Measurements from ENCODE around the gene MRPS24.

The MRPS24 gene

GRCh38 chr7:43871064-43871463 lies 1.7 kb upstream of the MRPS24 start:
- TF ChIP-seq ZC3H10 (CRISPR knock-in tag; IDR thresholded peaks at IDR 0.05), result no peak
- no peak for ATAC-seq

- ATAC-seq, result no peak
- TF ChIP-seq ZFP30 (CRISPR knock-in tag; IDR thresholded peaks at IDR 0.05), result no peak
- TF ChIP-seq PPARA (CRISPR knock-in tag; IDR thresholded peaks at IDR 0.05; ENCODE audit: borderline replicate concordance), result no peak
- TF ChIP-seq ISL1 (CRISPR knock-in tag; IDR thresholded peaks at IDR 0.05), result no peak
- no peak for TF ChIP-seq ARNTL (CRISPR knock-in tag; IDR thresholded peaks at IDR 0.05; ENCODE audit: borderline replicate concordance, low read depth)
- no peak for TF ChIP-seq PATZ1 (CRISPR knock-in tag; IDR thresholded peaks at IDR 0.05; ENCODE audit: borderline replicate concordance)
- TF ChIP-seq CSRNP3 (CRISPR knock-in tag; IDR thresholded peaks at IDR 0.05), result no peak
- no peak for TF ChIP-seq ZNF8 (CRISPR knock-in tag; IDR thresholded peaks at IDR 0.05)
- TF ChIP-seq TCF4 (CRISPR knock-in tag; IDR thresholded peaks at IDR 0.05; ENCODE audit: borderline replicate concordance), result no peak
- TF ChIP-seq ZC3H10 (CRISPR knock-in tag; IDR thresholded peaks at IDR 0.05), result no peak
- TF ChIP-seq TSHZ2 (CRISPR knock-in tag; IDR thresholded peaks at IDR 0.05), result no peak
- no peak for TF ChIP-seq ZFP3 (CRISPR knock-in tag; IDR thresholded peaks at IDR 0.05)
- no peak for TF ChIP-seq ESRRG (CRISPR knock-in tag; IDR thresholded peaks at IDR 0.05)
- TF ChIP-seq CREB5 (CRISPR knock-in tag; IDR thresholded peaks at IDR 0.05; ENCODE audit: low read depth), result no peak
- no peak for TF ChIP-seq ZNF565 (CRISPR knock-in tag; conservative IDR thresholded peaks at IDR 0.05; ENCODE audit: low read depth)
- TF ChIP-seq BACH2 (CRISPR knock-in tag; IDR thresholded peaks at IDR 0.05; ENCODE audit: borderline replicate concordance), result no peak
- no peak for TF ChIP-seq CSDC2 (CRISPR knock-in tag; IDR thresholded peaks at IDR 0.05)
- TF ChIP-seq ZNF70 (CRISPR knock-in tag; IDR thresholded peaks at IDR 0.05), result no peak
- TF ChIP-seq TOX (CRISPR knock-in tag; IDR thresholded peaks at IDR 0.05; ENCODE audit: borderline replicate concordance), result no peak
- TF ChIP-seq SNAI2 (CRISPR knock-in tag; IDR thresholded peaks at IDR 0.05), result no peak
Measured at GRCh38 chr7:43870316-43870715, 999 bp upstream of the MRPS24 start.

GRCh38 chr7:43869867-43870240 lies 537 bp upstream of the MRPS24 start:
- ATAC-seq, result peak; percentile 23
- TF ChIP-seq CREB5 (CRISPR knock-in tag; IDR thresholded peaks at IDR 0.05; ENCODE audit: low read depth) (no peak), CSRNP3 (CRISPR knock-in tag; IDR thresholded peaks at IDR 0.05) (no peak), ZNF565 (CRISPR knock-in tag; conservative IDR thresholded peaks at IDR 0.05; ENCODE audit: low read depth) (no peak)

GRCh38 chr7:43868681-43869005 lies 674 bp downstream of the MRPS24 start:
- ATAC-seq, result no peak; the same call in 2 of the 3 replicates
- TF ChIP-seq ESRRG (CRISPR knock-in tag; IDR thresholded peaks at IDR 0.05) (no peak), ZNF565 (CRISPR knock-in tag; conservative IDR thresholded peaks at IDR 0.05; ENCODE audit: low read depth) (no peak), ZFP3 (CRISPR knock-in tag; IDR thresholded peaks at IDR 0.05) (no peak), TOX (CRISPR knock-in tag; IDR thresholded peaks at IDR 0.05; ENCODE audit: borderline replicate concordance) (no peak), ARNTL (CRISPR knock-in tag; IDR thresholded peaks at IDR 0.05; ENCODE audit: borderline replicate concordance, low read depth) (no peak), ZNF70 (CRISPR knock-in tag; IDR thresholded peaks at IDR 0.05) (no peak), GLIS3 (CRISPR knock-in tag; IDR thresholded peaks at IDR 0.05) (no peak), POU6F1 (CRISPR knock-in tag; IDR thresholded peaks at IDR 0.05; ENCODE audit: borderline replicate concordance, low read depth) (no peak), CSRNP3 (CRISPR knock-in tag; IDR thresholded peaks at IDR 0.05) (no peak), PPARA (CRISPR knock-in tag; IDR thresholded peaks at IDR 0.05; ENCODE audit: borderline replicate concordance) (no peak), RARB (CRISPR knock-in tag; IDR thresholded peaks at IDR 0.05) (no peak), ZNF8 (CRISPR knock-in tag; IDR thresholded peaks at IDR 0.05) (no peak), TCF4 (CRISPR knock-in tag; IDR thresholded peaks at IDR 0.05; ENCODE audit: borderline replicate concordance) (no peak), BACH2 (CRISPR knock-in tag; IDR thresholded peaks at IDR 0.05; ENCODE audit: borderline replicate concordance) (no peak)
